K562 (cell line): ENCODE results near the gene POP7. TPM values are rescaled to one million over a fixed set of nuclear protein-coding genes. Genes with fewer than 3 reads are reported as not detected.

Experiments used
- BMI1 ChIP-seq: fragments of 150-350 bp; IDR thresholded peaks from 2 replicates; pipeline ENCODE4 v1.6.1; 2014; ENCODE audit warnings: low read length
- CEBPB ChIP-seq: fragments of 450-650 bp; IDR thresholded peaks from 2 replicates; pipeline ENCODE4 v1.6.1; 2016; ENCODE audit warnings: missing genetic modification characterization, missing compliant biosample characterization
- FOSL1 ChIP-seq: fragments of 200-800 bp; sonication (Bioruptor generic); conservative IDR thresholded peaks from 2 replicates; pipeline ENCODE4 v1.6.1; 2016; ENCODE audit warnings: missing genetic modification characterization, missing compliant biosample characterization
- FOXA1 ChIP-seq: fragments of 450-650 bp; IDR thresholded peaks from 2 replicates; pipeline ENCODE4 v1.6.1; 2016; ENCODE audit warnings: mild to moderate bottlenecking, borderline replicate concordance
- PCBP1 ChIP-seq: fragments of 200-400 bp; formaldehyde crosslinking; IDR thresholded peaks from 2 replicates; pipeline ENCODE4 v1.6.1; 2018; ENCODE audit warnings: mild to moderate bottlenecking, low read depth, low read length; ENCODE audit not compliant: poor library complexity, severe bottlenecking
- RFX1 ChIP-seq: fragments of 450-650 bp; IDR thresholded peaks from 2 replicates; pipeline ENCODE4 v1.6.1; 2016; ENCODE audit warnings: mild to moderate bottlenecking, moderate library complexity
- SRSF7 ChIP-seq: fragments of 200-400 bp; formaldehyde crosslinking; optimal IDR thresholded peaks from 2 replicates; pipeline ENCODE3; 2017; ENCODE audit warnings: mild to moderate bottlenecking, low read depth, low read length
- TCF3 ChIP-seq: sonication (generic); formaldehyde crosslinking; IDR thresholded peaks from 2 replicates; pipeline ENCODE4 v1.4.0; 2020; ENCODE audit warnings: mild to moderate bottlenecking, missing genetic modification reagents
- TCF7 ChIP-seq: sonication (generic); IDR thresholded peaks from 2 replicates; pipeline ENCODE4 v1.6.1; 2016; ENCODE audit warnings: antibody characterized with exemption, borderline replicate concordance
- TCF7L2 ChIP-seq: fragments of 150-350 bp; IDR thresholded peaks from 2 replicates; pipeline ENCODE4 v1.6.1; 2016; ENCODE audit warnings: low read depth, mild to moderate bottlenecking, low read length, moderate library complexity
- ZBED1 ChIP-seq: IDR thresholded peaks from 2 replicates; pipeline ENCODE4 v1.6.1; 2014
- ZBTB33 ChIP-seq: sonication (generic); formaldehyde crosslinking; IDR thresholded peaks from 2 replicates; pipeline ENCODE4 v1.8.1; 2023; ENCODE audit warnings: mild to moderate bottlenecking, missing genetic modification reagents
- ZNF121 ChIP-seq: sonication (generic); formaldehyde crosslinking; conservative IDR thresholded peaks from 2 replicates; pipeline ENCODE4 v1.8.0; 2022; ENCODE audit warnings: missing genetic modification reagents
- ZNF232 ChIP-seq: sonication (generic); formaldehyde crosslinking; IDR thresholded peaks from 2 replicates; pipeline ENCODE4 v1.8.0; 2022; ENCODE audit warnings: mild to moderate bottlenecking, missing genetic modification reagents
- polyA plus RNA-seq, 8 experiments: library from polyadenylated mRNA; depleted of rRNA in 4 of 8; stranded (reverse) in 5 of 8; unstranded in 3 of 8; fragments of >200 nt; fragmentation: Nextera tagmentation in 2 of 8; fragmentation: Illumina TruSeq in 1 of 8; extraction: Ambion mirVana in 2 of 8; extraction: Trizol in 1 of 8; gene quantifications; 2 replicates each; pipeline versions ENCODE4 v1.2.1 to v1.2.3, GENCODE V29; 2011 to 2014; ENCODE audit warnings: inconsistent platforms in 1 of 8, missing spikeins in 1 of 8
- total RNA-seq, 7 experiments: library from RNA; depleted of rRNA in 6 of 7; stranded (reverse); fragments of >200 nt in 6 of 7; fragmentation: Illumina TruSeq in 2 of 7; extraction: Trizol in 2 of 7; gene quantifications; 2 replicates each; pipeline versions ENCODE4 v1.2.1 to v1.2.3, GENCODE V29; 2011 to 2021; ENCODE audit warnings: low replicate concordance in 1 of 7
- TF ChIP-seq, protein P1 (sequence below): fragments of 250-450 bp; sonication (Bioruptor Pico); IDR thresholded peaks from 2 replicates; pipeline ENCODE4 v1.4.0; 2020; ENCODE audit warnings: mild to moderate bottlenecking, moderate library complexity
- TF ChIP-seq, protein P2 (sequence below): sonication (generic); formaldehyde crosslinking; IDR thresholded peaks from 2 replicates; pipeline ENCODE4 v1.8.0; 2023; ENCODE audit warnings: mild to moderate bottlenecking, missing genetic modification reagents
- TF ChIP-seq, protein P3 (sequence below): sonication (generic); formaldehyde crosslinking; IDR thresholded peaks from 2 replicates; pipeline ENCODE4 v1.9.0; 2022; ENCODE audit warnings: mild to moderate bottlenecking, missing genetic modification reagents

The POP7 gene
- total and polyA plus RNA-seq, 9 of the 15 experiments (the other 6 are each of a cell fraction or from before 2014, with no cell fraction given), result 11.5 to 163 (median 68.9) TPM

DNA sequence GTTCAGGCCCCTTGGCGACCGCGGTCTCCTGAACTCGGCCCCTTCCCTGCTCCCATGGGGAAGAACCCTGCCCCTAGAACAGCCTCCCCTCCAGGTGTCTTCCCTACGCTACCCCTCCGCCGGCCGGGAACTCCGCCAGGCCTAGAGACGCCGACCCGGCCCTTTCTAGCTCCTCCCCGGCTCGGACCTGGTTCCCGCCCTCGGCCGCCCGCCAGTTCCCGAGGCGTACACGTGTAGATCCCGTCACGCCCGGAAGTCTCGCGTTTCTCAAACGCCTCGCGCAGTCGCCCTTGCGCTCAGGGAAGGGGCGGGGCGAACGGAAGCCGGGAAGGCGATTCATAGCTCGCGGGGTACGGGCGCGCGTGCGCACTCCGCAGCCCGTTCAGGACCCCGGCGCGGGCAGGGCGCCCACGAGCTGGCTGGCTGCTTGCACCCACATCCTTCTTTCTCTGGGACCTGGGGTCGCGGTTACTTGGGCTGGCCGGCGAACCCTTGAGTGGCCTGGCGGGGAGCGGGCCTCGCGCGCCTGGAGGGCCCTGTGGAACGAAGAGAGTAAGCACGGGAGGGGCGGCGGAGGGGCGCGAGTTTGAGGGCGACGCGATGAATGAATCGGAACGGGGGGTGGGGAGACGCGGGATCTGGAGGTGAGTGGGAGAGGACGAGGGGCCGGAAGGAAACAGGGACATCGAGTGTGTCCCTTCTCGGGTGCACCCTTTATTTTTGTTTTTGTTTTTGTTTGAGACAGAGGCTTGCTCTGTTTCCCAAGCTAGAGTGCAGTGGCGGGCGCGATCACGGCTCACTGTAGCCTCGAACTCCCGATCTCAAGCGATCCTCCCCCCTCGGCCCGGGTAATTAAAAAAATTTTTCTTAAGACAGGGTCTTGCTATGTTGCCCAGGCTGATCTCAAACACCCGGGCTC lies at the start of gene POP7 (continued):
- TF ChIP-seq, protein P1, sequence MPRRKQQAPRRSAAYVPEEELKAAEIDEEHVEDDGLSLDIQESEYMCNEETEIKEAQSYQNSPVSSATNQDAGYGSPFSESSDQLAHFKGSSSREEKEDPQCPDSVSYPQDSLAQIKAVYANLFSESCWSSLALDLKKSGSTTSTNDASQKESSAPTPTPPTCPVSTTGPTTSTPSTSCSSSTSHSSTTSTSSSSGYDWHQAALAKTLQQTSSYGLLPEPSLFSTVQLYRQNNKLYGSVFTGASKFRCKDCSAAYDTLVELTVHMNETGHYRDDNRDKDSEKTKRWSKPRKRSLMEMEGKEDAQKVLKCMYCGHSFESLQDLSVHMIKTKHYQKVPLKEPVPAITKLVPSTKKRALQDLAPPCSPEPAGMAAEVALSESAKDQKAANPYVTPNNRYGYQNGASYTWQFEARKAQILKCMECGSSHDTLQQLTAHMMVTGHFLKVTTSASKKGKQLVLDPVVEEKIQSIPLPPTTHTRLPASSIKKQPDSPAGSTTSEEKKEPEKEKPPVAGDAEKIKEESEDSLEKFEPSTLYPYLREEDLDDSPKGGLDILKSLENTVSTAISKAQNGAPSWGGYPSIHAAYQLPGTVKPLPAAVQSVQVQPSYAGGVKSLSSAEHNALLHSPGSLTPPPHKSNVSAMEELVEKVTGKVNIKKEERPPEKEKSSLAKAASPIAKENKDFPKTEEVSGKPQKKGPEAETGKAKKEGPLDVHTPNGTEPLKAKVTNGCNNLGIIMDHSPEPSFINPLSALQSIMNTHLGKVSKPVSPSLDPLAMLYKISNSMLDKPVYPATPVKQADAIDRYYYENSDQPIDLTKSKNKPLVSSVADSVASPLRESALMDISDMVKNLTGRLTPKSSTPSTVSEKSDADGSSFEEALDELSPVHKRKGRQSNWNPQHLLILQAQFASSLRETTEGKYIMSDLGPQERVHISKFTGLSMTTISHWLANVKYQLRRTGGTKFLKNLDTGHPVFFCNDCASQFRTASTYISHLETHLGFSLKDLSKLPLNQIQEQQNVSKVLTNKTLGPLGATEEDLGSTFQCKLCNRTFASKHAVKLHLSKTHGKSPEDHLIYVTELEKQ, result no peak
- TF ChIP-seq TCF7L2, result 0 out of 2 replicates have a peak, but pooled peaks have one; percentile 5
- no peak for TF ChIP-seq ZNF232 (CRISPR knock-in tag)
- TF ChIP-seq BMI1, result no peak
- TF ChIP-seq CEBPB (tag), result no peak
- TF ChIP-seq, protein P2, sequence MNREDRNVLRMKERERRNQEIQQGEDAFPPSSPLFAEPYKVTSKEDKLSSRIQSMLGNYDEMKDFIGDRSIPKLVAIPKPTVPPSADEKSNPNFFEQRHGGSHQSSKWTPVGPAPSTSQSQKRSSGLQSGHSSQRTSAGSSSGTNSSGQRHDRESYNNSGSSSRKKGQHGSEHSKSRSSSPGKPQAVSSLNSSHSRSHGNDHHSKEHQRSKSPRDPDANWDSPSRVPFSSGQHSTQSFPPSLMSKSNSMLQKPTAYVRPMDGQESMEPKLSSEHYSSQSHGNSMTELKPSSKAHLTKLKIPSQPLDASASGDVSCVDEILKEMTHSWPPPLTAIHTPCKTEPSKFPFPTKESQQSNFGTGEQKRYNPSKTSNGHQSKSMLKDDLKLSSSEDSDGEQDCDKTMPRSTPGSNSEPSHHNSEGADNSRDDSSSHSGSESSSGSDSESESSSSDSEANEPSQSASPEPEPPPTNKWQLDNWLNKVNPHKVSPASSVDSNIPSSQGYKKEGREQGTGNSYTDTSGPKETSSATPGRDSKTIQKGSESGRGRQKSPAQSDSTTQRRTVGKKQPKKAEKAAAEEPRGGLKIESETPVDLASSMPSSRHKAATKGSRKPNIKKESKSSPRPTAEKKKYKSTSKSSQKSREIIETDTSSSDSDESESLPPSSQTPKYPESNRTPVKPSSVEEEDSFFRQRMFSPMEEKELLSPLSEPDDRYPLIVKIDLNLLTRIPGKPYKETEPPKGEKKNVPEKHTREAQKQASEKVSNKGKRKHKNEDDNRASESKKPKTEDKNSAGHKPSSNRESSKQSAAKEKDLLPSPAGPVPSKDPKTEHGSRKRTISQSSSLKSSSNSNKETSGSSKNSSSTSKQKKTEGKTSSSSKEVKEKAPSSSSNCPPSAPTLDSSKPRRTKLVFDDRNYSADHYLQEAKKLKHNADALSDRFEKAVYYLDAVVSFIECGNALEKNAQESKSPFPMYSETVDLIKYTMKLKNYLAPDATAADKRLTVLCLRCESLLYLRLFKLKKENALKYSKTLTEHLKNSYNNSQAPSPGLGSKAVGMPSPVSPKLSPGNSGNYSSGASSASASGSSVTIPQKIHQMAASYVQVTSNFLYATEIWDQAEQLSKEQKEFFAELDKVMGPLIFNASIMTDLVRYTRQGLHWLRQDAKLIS (CRISPR knock-in tag), result no peak
- peak; percentile 80 for TF ChIP-seq PCBP1
- TF ChIP-seq ZNF121, result no peak
- no peak for TF ChIP-seq SRSF7
- no peak for TF ChIP-seq TCF3 (CRISPR knock-in tag)
- TF ChIP-seq ZBED1, result no peak
- no peak for TF ChIP-seq ZBTB33 (CRISPR knock-in tag)
- 0 out of 2 replicates have a peak, but pooled peaks have one; percentile 9 for TF ChIP-seq FOSL1
- no peak for TF ChIP-seq FOXA1
- TF ChIP-seq, protein P3, sequence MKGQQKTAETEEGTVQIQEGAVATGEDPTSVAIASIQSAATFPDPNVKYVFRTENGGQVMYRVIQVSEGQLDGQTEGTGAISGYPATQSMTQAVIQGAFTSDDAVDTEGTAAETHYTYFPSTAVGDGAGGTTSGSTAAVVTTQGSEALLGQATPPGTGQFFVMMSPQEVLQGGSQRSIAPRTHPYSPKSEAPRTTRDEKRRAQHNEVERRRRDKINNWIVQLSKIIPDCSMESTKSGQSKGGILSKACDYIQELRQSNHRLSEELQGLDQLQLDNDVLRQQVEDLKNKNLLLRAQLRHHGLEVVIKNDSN (CRISPR knock-in tag), result peak; percentile 65
- no peak for TF ChIP-seq RFX1
- TF ChIP-seq TCF7, result no peak
